ENCODE data around the gene MCM9. TPM values are rescaled to one million over a fixed set of nuclear protein-coding genes. Genes with fewer than 3 reads are reported as not detected.

MCM9 gene
- total RNA-seq, 6 experiments from 2014 or later: 4.3 to 7.6 (median 6.9) TPM

GRCh38 chr6:118905084-118905483, 29.9 kb downstream of the MCM9 start:
- DNase-seq (no peak), ATAC-seq (no peak)
- Histone ChIP-seq H3K9me3 (no peaks in the 10 kb centered on the region), H3K27ac (no peak overlapping the region), H3K27me3 (no peaks in the 10 kb centered on the region), H3K36me3 (peaks cover 0 to 38% (median 12%) of the 10 kb centered on the region in 4 donors), H3K4me3 (no peak overlapping the region), H3K4me1 (no peaks in the 10 kb centered on the region)
- TF ChIP-seq POLR2A (IDR thresholded peaks at IDR 0.05) (no peak), CTCF (IDR thresholded peaks at IDR 0.05) (no peak)
- intact Hi-C loops (cut with DNase I): no loop called here

DNA sequence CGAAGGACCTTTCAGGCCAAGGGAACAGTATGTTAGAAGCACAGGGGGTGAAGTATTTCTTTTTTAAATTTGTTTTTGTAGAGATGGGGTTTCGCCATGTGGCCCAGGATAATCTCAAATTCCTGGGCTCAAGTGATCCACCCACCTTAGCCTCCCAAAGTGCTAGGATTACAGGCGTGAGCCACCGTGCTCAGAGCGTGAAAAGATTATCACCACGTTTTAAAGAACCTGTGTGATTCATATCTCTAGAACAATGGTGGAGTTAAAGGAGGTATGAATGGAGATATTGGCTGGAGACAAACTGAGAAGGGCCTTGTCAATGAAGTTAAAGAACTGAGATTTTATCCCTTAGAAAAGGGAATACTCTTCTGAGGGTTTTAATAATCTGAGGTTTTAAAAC, 31.3 kb downstream of the MCM9 start:
- DNase-seq (no peak), ATAC-seq (no peak)
- H3K9me3 ChIP-seq: no peaks in the 10 kb centered on the region
- H3K4me1 ChIP-seq: no peaks in the 10 kb centered on the region
- peaks cover 0 to 28% (median 11%) of the 10 kb centered on the region in 4 donors for H3K36me3 ChIP-seq
- intact Hi-C loops (cut with DNase I): no loop called here
- H3K27ac ChIP-seq: no peak overlapping the region
- 95% methylated on average over 6 of the region's 6 CpGs for WGBS (ENCODE audit: insufficient coverage, low coverage, low lambda C conversion rate, missing lambda C conversion rate)
- no peak overlapping the region for H3K4me3 ChIP-seq
- no peaks in the 10 kb centered on the region for H3K27me3 ChIP-seq
- TF ChIP-seq CTCF (IDR thresholded peaks at IDR 0.05): no peak
- no peak for TF ChIP-seq POLR2A (IDR thresholded peaks at IDR 0.05)

- intact Hi-C loops (cut with DNase I): no loop called here
Observed at GRCh38 chr6:118903138-118903537, 31.8 kb downstream of the MCM9 start.

DNA sequence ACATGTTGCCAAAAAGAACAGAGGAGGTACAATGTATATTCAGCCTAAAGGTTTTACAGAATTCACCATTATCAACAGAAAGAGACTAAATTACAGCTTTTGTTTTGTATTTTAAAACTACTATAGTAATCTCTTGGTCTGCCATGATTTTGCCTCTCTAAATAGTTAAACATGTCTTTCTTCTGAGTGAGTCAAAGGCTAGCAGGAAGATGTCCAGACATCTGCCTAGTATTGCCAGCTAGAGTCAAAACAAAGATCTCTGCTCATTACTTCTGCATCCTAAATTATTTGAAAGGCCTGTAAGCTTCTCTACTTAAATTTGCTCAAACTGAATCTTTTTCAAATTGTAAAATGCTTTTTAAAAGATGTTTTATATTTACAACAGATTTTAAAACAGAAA, 32.2 kb downstream of the MCM9 start:
- H3K9me3 ChIP-seq: no peaks in the 10 kb centered on the region
- H3K27ac ChIP-seq: no peak overlapping the region
- H3K27me3 ChIP-seq: no peaks in the 10 kb centered on the region
- ATAC-seq: no peak
- TF ChIP-seq POLR2A (IDR thresholded peaks at IDR 0.05): no peak
- DNase-seq: no peak
- intact Hi-C loops (cut with DNase I): no loop called here
- peaks cover 0 to 1% (median 0%) of the 10 kb centered on the region in 4 donors for H3K4me1 ChIP-seq
- peaks cover 0 to 20% (median 8%) of the 10 kb centered on the region in 4 donors for H3K36me3 ChIP-seq
- no peak overlapping the region for H3K4me3 ChIP-seq

More at GRCh38 chr6:118903138-118903537, 31.8 kb downstream of the MCM9 start:
- DNase-seq (no peak), ATAC-seq (no peak)
- no peak overlapping the region for H3K27ac ChIP-seq
- peaks cover 0 to 24% (median 8%) of the 10 kb centered on the region in 4 donors for H3K36me3 ChIP-seq
- no peak overlapping the region for H3K4me3 ChIP-seq
- TF ChIP-seq CTCF (IDR thresholded peaks at IDR 0.05) (no peak), POLR2A (IDR thresholded peaks at IDR 0.05) (no peak)
- H3K27me3 ChIP-seq: no peaks in the 10 kb centered on the region
- WGBS (ENCODE audit: insufficient coverage, low coverage, low lambda C conversion rate, missing lambda C conversion rate): 69% methylated on average over 2 of the region's 2 CpGs
- H3K4me1 ChIP-seq: no peaks in the 10 kb centered on the region
- H3K9me3 ChIP-seq: no peaks in the 10 kb centered on the region

- 89% methylated on average over 6 of the region's 6 CpGs for WGBS (ENCODE audit: insufficient coverage, low coverage, low lambda C conversion rate, missing lambda C conversion rate)
- H3K27ac ChIP-seq: no peak overlapping the region
- H3K36me3 ChIP-seq: peaks cover 0 to 6% (median 1%) of the 10 kb centered on the region in 4 donors
- DNase-seq (no peak), ATAC-seq (no peak)
- H3K9me3 ChIP-seq: no peaks in the 10 kb centered on the region
- no peak overlapping the region for H3K4me3 ChIP-seq
- peaks cover 0 to 13% (median 0%) of the 10 kb centered on the region in 4 donors for H3K4me1 ChIP-seq
- intact Hi-C loops (cut with DNase I): no loop called here
- TF ChIP-seq POLR2A (IDR thresholded peaks at IDR 0.05) (no peak), CTCF (IDR thresholded peaks at IDR 0.05) (no peak)
- H3K27me3 ChIP-seq: no peaks in the 10 kb centered on the region
Observed at GRCh38 chr6:118899948-118900347, 35.0 kb downstream of the MCM9 start.

Measured in right lobe of liver (tissue), 6 donors.